ENCODE data around the gene GRIN2C.

The GRIN2C gene

GRCh38 chr17:74858672-74859458, 820 bp downstream of the GRIN2C start:
- Histone ChIP-seq H3K27ac (ENCODE audit: insufficient read depth in 1 of 2, low read depth in 1 of 2, low read length in 2 of 2, poor library complexity in 1 of 2, severe bottlenecking in 2 of 2) (no peak overlapping the region), H3K9me3 (ENCODE audit: control extremely low read depth in 1 of 5, control insufficient read depth in 4 of 5, insufficient read depth in 2 of 5, low read depth in 1 of 5, low read length in 4 of 5) (no peaks in the 10 kb centered on the region), H3K27me3 (replicated peaks in 2 of 5; ENCODE audit: control insufficient read depth in 4 of 5, insufficient read depth in 5 of 5, low read length in 4 of 5) (peaks cover 0 to 80% (median 28%) of the 10 kb centered on the region in 5 experiments), H3K36me3 (ENCODE audit: control insufficient read depth in 4 of 4, insufficient read depth in 4 of 4, low read length in 3 of 4) (peaks cover 0 to under 1% (median 0%) of the 10 kb centered on the region in 4 experiments), H3K4me1 (ENCODE audit: control extremely low read depth in 1 of 4, control insufficient read depth in 4 of 4, insufficient read depth in 4 of 4, low read length in 3 of 4) (peaks cover 0 to 28% (median 20%) of the 10 kb centered on the region in 4 experiments), H3K4me3 (ENCODE audit: control insufficient read depth in 1 of 7, extremely low read depth in 1 of 7, insufficient read depth in 4 of 7, low read depth in 2 of 7, low read length in 6 of 7) (no peak overlapping the region)
- no peak for DNase-seq
- WGBS (ENCODE audit: insufficient coverage), result 61% methylated on average over 12 of the region's 12 CpGs
- CTCF ChIA-PET, result interaction anchor here (1.1 to 5.7 kb wide), 9 partner anchors 12 to 114 kb away, joined by 3 to 44 read pairs (median 5); no protein-coding TSS in a partner anchor
- POLR2A ChIA-PET, result no interaction called here

- no peak for DNase-seq
- CTCF ChIA-PET, result interaction anchor here (1.3 to 5.7 kb wide), 5 partner anchors 12 to 65 kb away, joined by 3 to 44 read pairs (median 8); no protein-coding TSS in a partner anchor
- POLR2A ChIA-PET, result no interaction called here
- Histone ChIP-seq H3K27ac (ENCODE audit: insufficient read depth in 1 of 2, low read depth in 1 of 2, low read length in 2 of 2, poor library complexity in 1 of 2, severe bottlenecking in 2 of 2) (no peak overlapping the region), H3K4me3 (ENCODE audit: control insufficient read depth in 1 of 7, extremely low read depth in 1 of 7, insufficient read depth in 4 of 7, low read depth in 2 of 7, low read length in 6 of 7) (no peak overlapping the region), H3K4me1 (ENCODE audit: control extremely low read depth in 1 of 4, control insufficient read depth in 4 of 4, insufficient read depth in 4 of 4, low read length in 3 of 4) (peaks cover 0 to 33% (median 27%) of the 10 kb centered on the region in 4 experiments), H3K27me3 (replicated peaks in 2 of 5; ENCODE audit: control insufficient read depth in 4 of 5, insufficient read depth in 5 of 5, low read length in 4 of 5) (peaks cover 0 to 93% (median 36%) of the 10 kb centered on the region in 5 experiments), H3K9me3 (ENCODE audit: control extremely low read depth in 1 of 5, control insufficient read depth in 4 of 5, insufficient read depth in 2 of 5, low read depth in 1 of 5, low read length in 4 of 5) (no peaks in the 10 kb centered on the region), H3K36me3 (ENCODE audit: control insufficient read depth in 4 of 4, insufficient read depth in 4 of 4, low read length in 3 of 4) (no peaks in the 10 kb centered on the region)
- WGBS (ENCODE audit: insufficient coverage), result 93% methylated on average over 3 of the region's 4 CpGs
Measured at GRCh38 chr17:74857191-74857590, 2.5 kb downstream of the GRIN2C start.

GRCh38 chr17:74856112-74856511, 3.6 kb downstream of the GRIN2C start:
- 89% methylated on average over 4 of the region's 7 CpGs for WGBS (ENCODE audit: insufficient coverage)
- no peaks in the 10 kb centered on the region for H3K9me3 ChIP-seq (ENCODE audit: control extremely low read depth in 1 of 5, control insufficient read depth in 4 of 5, insufficient read depth in 2 of 5, low read depth in 1 of 5, low read length in 4 of 5)
- no peak for DNase-seq
- CTCF ChIA-PET, result interaction anchor here (1.2 to 5.7 kb wide), 6 partner anchors 8 to 64 kb away, joined by 4 to 44 read pairs (median 17); no protein-coding TSS in a partner anchor
- H3K36me3 ChIP-seq (ENCODE audit: control insufficient read depth in 4 of 4, insufficient read depth in 4 of 4, low read length in 3 of 4), result no peaks in the 10 kb centered on the region
- no peak overlapping the region for H3K27ac ChIP-seq (ENCODE audit: insufficient read depth in 1 of 2, low read depth in 1 of 2, low read length in 2 of 2, poor library complexity in 1 of 2, severe bottlenecking in 2 of 2)
- POLR2A ChIA-PET, result no interaction called here
- H3K4me3 ChIP-seq (ENCODE audit: control insufficient read depth in 1 of 7, extremely low read depth in 1 of 7, insufficient read depth in 4 of 7, low read depth in 2 of 7, low read length in 6 of 7), result no peak overlapping the region
- H3K27me3 ChIP-seq (replicated peaks in 2 of 5; ENCODE audit: control insufficient read depth in 4 of 5, insufficient read depth in 5 of 5, low read length in 4 of 5), result peaks cover 0 to 95% (median 37%) of the 10 kb centered on the region in 5 experiments
- H3K4me1 ChIP-seq (ENCODE audit: control extremely low read depth in 1 of 4, control insufficient read depth in 4 of 4, insufficient read depth in 4 of 4, low read length in 3 of 4), result peaks cover 0 to 23% (median 18%) of the 10 kb centered on the region in 4 experiments

GRCh38 chr17:74855323-74855722, 4.4 kb downstream of the GRIN2C start:
- H3K27me3 ChIP-seq (replicated peaks in 2 of 5; ENCODE audit: control insufficient read depth in 4 of 5, insufficient read depth in 5 of 5, low read length in 4 of 5), result peaks cover 0 to 95% (median 34%) of the 10 kb centered on the region in 5 experiments
- H3K4me3 ChIP-seq (ENCODE audit: control insufficient read depth in 1 of 7, extremely low read depth in 1 of 7, insufficient read depth in 4 of 7, low read depth in 2 of 7, low read length in 6 of 7), result no peak overlapping the region
- H3K27ac ChIP-seq (ENCODE audit: insufficient read depth in 1 of 2, low read depth in 1 of 2, low read length in 2 of 2, poor library complexity in 1 of 2, severe bottlenecking in 2 of 2), result no peak overlapping the region
- peaks cover 0 to 15% (median 12%) of the 10 kb centered on the region in 4 experiments for H3K4me1 ChIP-seq (ENCODE audit: control extremely low read depth in 1 of 4, control insufficient read depth in 4 of 4, insufficient read depth in 4 of 4, low read length in 3 of 4)
- no peaks in the 10 kb centered on the region for H3K9me3 ChIP-seq (ENCODE audit: control extremely low read depth in 1 of 5, control insufficient read depth in 4 of 5, insufficient read depth in 2 of 5, low read depth in 1 of 5, low read length in 4 of 5)
- DNase-seq, result no peak
- no peaks in the 10 kb centered on the region for H3K36me3 ChIP-seq (ENCODE audit: control insufficient read depth in 4 of 4, insufficient read depth in 4 of 4, low read length in 3 of 4)
- CTCF ChIA-PET, result interaction anchor here (1.2 to 5.7 kb wide), 5 partner anchors 8 to 63 kb away, joined by 4 to 44 read pairs (median 26); no protein-coding TSS in a partner anchor
- 100% methylated on average over 4 of the region's 4 CpGs for WGBS (ENCODE audit: insufficient coverage)
- POLR2A ChIA-PET, result no interaction called here

- Histone ChIP-seq H3K27me3 (replicated peaks in 2 of 5; ENCODE audit: control insufficient read depth in 4 of 5, insufficient read depth in 5 of 5, low read length in 4 of 5) (peaks cover 0 to 95% (median 32%) of the 10 kb centered on the region in 5 experiments), H3K36me3 (ENCODE audit: control insufficient read depth in 4 of 4, insufficient read depth in 4 of 4, low read length in 3 of 4) (no peaks in the 10 kb centered on the region), H3K9me3 (ENCODE audit: control extremely low read depth in 1 of 5, control insufficient read depth in 4 of 5, insufficient read depth in 2 of 5, low read depth in 1 of 5, low read length in 4 of 5) (no peaks in the 10 kb centered on the region), H3K4me3 (ENCODE audit: control insufficient read depth in 1 of 7, extremely low read depth in 1 of 7, insufficient read depth in 4 of 7, low read depth in 2 of 7, low read length in 6 of 7) (no peak overlapping the region), H3K4me1 (ENCODE audit: control extremely low read depth in 1 of 4, control insufficient read depth in 4 of 4, insufficient read depth in 4 of 4, low read length in 3 of 4) (peaks cover 0 to 10% (median 9%) of the 10 kb centered on the region in 4 experiments), H3K27ac (ENCODE audit: insufficient read depth in 1 of 2, low read depth in 1 of 2, low read length in 2 of 2, poor library complexity in 1 of 2, severe bottlenecking in 2 of 2) (no peak overlapping the region)
- POLR2A ChIA-PET, result no interaction called here
- CTCF ChIA-PET, result interaction anchor here (1.4 to 5.7 kb wide), 5 partner anchors 8 to 63 kb away, joined by 4 to 44 read pairs (median 26); no protein-coding TSS in a partner anchor
- no peak for DNase-seq
- WGBS (ENCODE audit: insufficient coverage), result 92% methylated on average over 17 of the region's 17 CpGs
Measured at GRCh38 chr17:74854792-74855191, 4.9 kb downstream of the GRIN2C start.

- peaks cover 0 to 92% (median 27%) of the 10 kb centered on the region in 5 experiments for H3K27me3 ChIP-seq (replicated peaks in 2 of 5; ENCODE audit: control insufficient read depth in 4 of 5, insufficient read depth in 5 of 5, low read length in 4 of 5)
- no peak overlapping the region for H3K27ac ChIP-seq (ENCODE audit: insufficient read depth in 1 of 2, low read depth in 1 of 2, low read length in 2 of 2, poor library complexity in 1 of 2, severe bottlenecking in 2 of 2)
- 84% methylated on average over 6 of the region's 8 CpGs for WGBS (ENCODE audit: insufficient coverage)
- peaks cover 0 to 9% (median 7%) of the 10 kb centered on the region in 4 experiments for H3K4me1 ChIP-seq (ENCODE audit: control extremely low read depth in 1 of 4, control insufficient read depth in 4 of 4, insufficient read depth in 4 of 4, low read length in 3 of 4)
- no peaks in the 10 kb centered on the region for H3K9me3 ChIP-seq (ENCODE audit: control extremely low read depth in 1 of 5, control insufficient read depth in 4 of 5, insufficient read depth in 2 of 5, low read depth in 1 of 5, low read length in 4 of 5)
- no peak overlapping the region for H3K4me3 ChIP-seq (ENCODE audit: control insufficient read depth in 1 of 7, extremely low read depth in 1 of 7, insufficient read depth in 4 of 7, low read depth in 2 of 7, low read length in 6 of 7)
- POLR2A ChIA-PET, result no interaction called here
- no peaks in the 10 kb centered on the region for H3K36me3 ChIP-seq (ENCODE audit: control insufficient read depth in 4 of 4, insufficient read depth in 4 of 4, low read length in 3 of 4)
- no peak for DNase-seq
- CTCF ChIA-PET, result interaction anchor here (1.4 to 5.0 kb wide), 2 partner anchors 11 to 13 kb away, joined by 5 to 34 read pairs; no protein-coding TSS in a partner anchor
Measured at GRCh38 chr17:74853669-74854068, 6.0 kb downstream of the GRIN2C start.

GRCh38 chr17:74853048-74853397, 6.7 kb downstream of the GRIN2C start:
- CTCF ChIA-PET, result interaction anchor here (5.0 kb wide), 1 partner anchor 11 kb away, joined by 34 read pairs; no protein-coding TSS in a partner anchor
- H3K4me1 ChIP-seq (ENCODE audit: control extremely low read depth in 1 of 4, control insufficient read depth in 4 of 4, insufficient read depth in 4 of 4, low read length in 3 of 4), result peaks cover 0 to 9% (median 7%) of the 10 kb centered on the region in 4 experiments
- WGBS (ENCODE audit: insufficient coverage), result 4% methylated on average over 4 of the region's 9 CpGs
- H3K36me3 ChIP-seq (ENCODE audit: control insufficient read depth in 4 of 4, insufficient read depth in 4 of 4, low read length in 3 of 4), result no peaks in the 10 kb centered on the region
- peak overlapping the region in 3 of 7 experiments; percentile 1 to 38 (median 4) for H3K4me3 ChIP-seq (ENCODE audit: control insufficient read depth in 1 of 7, extremely low read depth in 1 of 7, insufficient read depth in 4 of 7, low read depth in 2 of 7, low read length in 6 of 7)
- peaks cover 0 to 86% (median 25%) of the 10 kb centered on the region in 5 experiments for H3K27me3 ChIP-seq (replicated peaks in 2 of 5; ENCODE audit: control insufficient read depth in 4 of 5, insufficient read depth in 5 of 5, low read length in 4 of 5)
- H3K9me3 ChIP-seq (ENCODE audit: control extremely low read depth in 1 of 5, control insufficient read depth in 4 of 5, insufficient read depth in 2 of 5, low read depth in 1 of 5, low read length in 4 of 5), result no peaks in the 10 kb centered on the region
- POLR2A ChIA-PET, result interaction anchor here (0.7 kb wide), 1 partner anchor 610 kb away, joined by 3 read pairs; no protein-coding TSS in a partner anchor
- H3K27ac ChIP-seq (ENCODE audit: insufficient read depth in 1 of 2, low read depth in 1 of 2, low read length in 2 of 2, poor library complexity in 1 of 2, severe bottlenecking in 2 of 2), result no peak overlapping the region
- DNase-seq, result no peak

All from common myeloid progenitor, CD34-positive (primary cell).